IMR-90 (cell line): ENCODE results near the gene CBX5. TPM values are rescaled to one million over a fixed set of nuclear protein-coding genes. Genes with fewer than 3 reads are reported as not detected.
A peak's percentile ranks its signal among the peaks of the same experiment; 100 is the strongest.

Experiments used
- CHD1 ChIP-seq: IDR thresholded peaks from 2 replicates; pipeline ENCODE4 v1.6.1; 2012; ENCODE audit warnings: low read depth, low read length, improper control_type of control experiment
- MAZ ChIP-seq: IDR thresholded peaks from 2 replicates; pipeline ENCODE4 v1.6.1; 2012; ENCODE audit warnings: low read depth, mild to moderate bottlenecking, low read length, improper control_type of control experiment, moderate library complexity, borderline replicate concordance
- NFE2L2 ChIP-seq: fragments of 150-350 bp; IDR thresholded peaks from 2 replicates; pipeline ENCODE4 v1.6.1; 2016; ENCODE audit warnings: low read depth, mild to moderate bottlenecking, low read length
- RAD21 ChIP-seq: IDR thresholded peaks from 2 replicates; pipeline ENCODE4 v1.6.1; 2012; ENCODE audit warnings: low read length, improper control_type of control experiment
- RFX5 ChIP-seq: IDR thresholded peaks from 2 replicates; pipeline ENCODE4 v1.8.0; 2012; ENCODE audit warnings: low read depth, mild to moderate bottlenecking, low read length, moderate library complexity
- SMC3 ChIP-seq: fragments of 150-350 bp; IDR thresholded peaks from 2 replicates; pipeline ENCODE4 v1.6.1; 2016; ENCODE audit warnings: low read depth, mild to moderate bottlenecking, antibody characterized with exemption, low read length, moderate library complexity
- polyA plus RNA-seq, 3 experiments: library from polyadenylated mRNA; depleted of rRNA; stranded (reverse); fragments of >200 nt; gene quantifications; 2 replicates each; pipeline ENCODE4 v1.2.3, GENCODE V29; 2012; ENCODE audit warnings: low replicate concordance in 1 of 3
- total RNA-seq: library from RNA; depleted of rRNA; stranded (reverse); fragments of >200 nt; gene quantifications from 2 replicates; pipeline ENCODE4 v1.2.3, GENCODE V29; 2012

CBX5 gene
- total and polyA plus RNA-seq, 2 of the 4 experiments (the other 2 are of a cell fraction), result 18.0 to 40.9 TPM

DNA sequence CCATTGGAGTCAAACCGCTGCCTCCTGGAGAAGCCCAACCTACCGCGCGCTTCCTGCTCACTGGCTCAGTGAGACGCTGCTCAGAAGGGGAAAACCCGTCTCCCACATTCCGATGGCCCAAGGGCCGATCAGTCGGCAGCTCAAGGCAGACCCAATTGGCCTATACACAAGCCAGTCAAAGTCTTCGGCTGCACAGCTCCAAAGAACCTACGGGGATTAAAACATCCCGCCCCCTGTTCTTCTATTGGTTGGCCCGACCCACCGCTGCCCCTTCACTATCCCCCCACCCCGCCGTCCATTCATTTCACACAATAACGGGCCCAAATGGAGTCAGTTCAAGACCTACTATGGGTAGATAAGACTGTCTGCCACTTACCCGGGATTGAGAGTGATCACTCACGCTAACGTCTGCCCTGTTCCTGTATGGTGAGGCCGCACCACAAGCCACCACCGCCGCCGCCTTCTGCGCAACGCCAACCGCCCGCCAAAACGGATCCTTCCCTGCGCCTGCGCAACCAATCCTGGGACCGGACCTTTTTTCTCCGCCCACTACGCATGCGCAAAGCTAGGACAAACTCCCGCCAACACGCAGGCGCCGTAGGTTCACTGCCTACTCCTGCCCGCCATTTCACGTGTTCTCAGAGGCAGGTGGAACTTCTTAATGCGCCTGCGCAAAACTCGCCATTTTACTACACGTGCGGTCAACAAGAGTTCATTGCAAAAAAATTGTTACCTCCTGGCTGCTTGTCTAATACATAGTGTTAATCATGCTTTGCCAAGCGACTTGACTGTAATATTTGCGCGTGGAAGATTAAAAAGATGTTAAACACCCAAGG is at the start of gene CBX5 (continued):
- TF ChIP-seq RAD21, result no peak
- 0 out of 2 replicates have a peak, but pooled peaks have one; percentile 8 for TF ChIP-seq MAZ
- TF ChIP-seq NFE2L2, result no peak
- no peak for TF ChIP-seq CHD1
- no peak for TF ChIP-seq RFX5
- TF ChIP-seq SMC3, result no peak
